Measurements from ENCODE around the gene ARRDC5. TPM values are rescaled to one million over a fixed set of nuclear protein-coding genes. Genes with fewer than 3 reads are reported as not detected.
A peak's percentile ranks its signal among the peaks of the same experiment; 100 is the strongest.

ARRDC5 gene
- total RNA-seq, 1 donor from 2014 or later: not detected

- TF ChIP-seq, protein P1, sequence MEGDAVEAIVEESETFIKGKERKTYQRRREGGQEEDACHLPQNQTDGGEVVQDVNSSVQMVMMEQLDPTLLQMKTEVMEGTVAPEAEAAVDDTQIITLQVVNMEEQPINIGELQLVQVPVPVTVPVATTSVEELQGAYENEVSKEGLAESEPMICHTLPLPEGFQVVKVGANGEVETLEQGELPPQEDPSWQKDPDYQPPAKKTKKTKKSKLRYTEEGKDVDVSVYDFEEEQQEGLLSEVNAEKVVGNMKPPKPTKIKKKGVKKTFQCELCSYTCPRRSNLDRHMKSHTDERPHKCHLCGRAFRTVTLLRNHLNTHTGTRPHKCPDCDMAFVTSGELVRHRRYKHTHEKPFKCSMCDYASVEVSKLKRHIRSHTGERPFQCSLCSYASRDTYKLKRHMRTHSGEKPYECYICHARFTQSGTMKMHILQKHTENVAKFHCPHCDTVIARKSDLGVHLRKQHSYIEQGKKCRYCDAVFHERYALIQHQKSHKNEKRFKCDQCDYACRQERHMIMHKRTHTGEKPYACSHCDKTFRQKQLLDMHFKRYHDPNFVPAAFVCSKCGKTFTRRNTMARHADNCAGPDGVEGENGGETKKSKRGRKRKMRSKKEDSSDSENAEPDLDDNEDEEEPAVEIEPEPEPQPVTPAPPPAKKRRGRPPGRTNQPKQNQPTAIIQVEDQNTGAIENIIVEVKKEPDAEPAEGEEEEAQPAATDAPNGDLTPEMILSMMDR (IDR thresholded peaks at IDR 0.05; ENCODE audit: insufficient read depth, low read length, poor library complexity, severe bottlenecking): no peak
- Histone ChIP-seq H3K27me3 (ENCODE audit: control insufficient read depth, insufficient read depth, low read length) (no peaks in the 10 kb centered on the region), H3K4me3 (ENCODE audit: low read depth, low read length) (no peak overlapping the region), H3K36me3 (ENCODE audit: control insufficient read depth, insufficient read depth, low read length) (no peaks in the 10 kb centered on the region)
- no peak for DNase-seq (ENCODE audit: low read depth)
Measured at GRCh38 chr19:4922530-4923275, 20.0 kb upstream of the ARRDC5 start.

DNA sequence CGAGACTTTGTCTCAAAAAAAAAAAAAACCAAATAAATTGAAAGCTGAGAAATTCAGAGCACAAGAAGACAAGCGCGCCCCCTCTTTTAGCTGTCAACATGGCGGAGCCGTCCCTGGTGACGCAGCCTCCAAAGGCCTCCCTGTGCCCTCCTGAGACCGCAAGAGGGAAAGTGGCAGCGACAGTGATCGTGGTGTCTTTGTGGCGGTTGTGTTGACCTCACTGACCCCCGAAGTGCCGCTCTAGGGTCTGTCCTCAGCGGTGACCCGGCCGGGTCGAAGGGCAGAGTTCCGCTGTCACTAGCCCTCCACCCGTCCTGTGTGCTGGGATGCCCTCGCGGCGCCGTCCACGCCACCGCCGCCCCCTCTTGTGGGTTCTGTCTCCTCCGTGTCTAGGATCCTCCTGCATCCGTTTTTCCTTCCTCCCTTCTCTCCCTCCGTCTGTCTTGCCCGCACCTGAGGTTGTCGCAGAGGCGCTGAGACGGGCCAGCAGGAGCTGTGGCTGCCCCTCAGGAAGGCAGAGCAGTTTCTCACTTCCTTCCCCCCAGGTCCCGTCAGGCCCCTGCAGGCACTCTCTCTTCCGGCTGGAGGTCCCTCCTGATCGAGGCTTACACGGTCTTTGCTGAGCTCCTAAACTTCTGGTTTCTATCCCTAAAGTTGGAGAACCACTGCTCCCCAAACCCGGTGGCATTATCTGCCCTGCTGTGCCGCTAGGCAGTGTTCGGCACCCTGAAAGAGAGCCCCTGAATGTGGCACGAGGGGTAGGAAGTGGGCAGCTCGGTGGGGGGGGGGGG is 13.8 kb upstream of the ARRDC5 start:
- DNase-seq (ENCODE audit: low read depth): no peak
- TF ChIP-seq, protein P1 (IDR thresholded peaks at IDR 0.05; ENCODE audit: insufficient read depth, low read length, poor library complexity, severe bottlenecking): no peak
- Histone ChIP-seq H3K27me3 (ENCODE audit: control insufficient read depth, insufficient read depth, low read length) (no peaks in the 10 kb centered on the region), H3K36me3 (ENCODE audit: control insufficient read depth, insufficient read depth, low read length) (no peaks in the 10 kb centered on the region), H3K4me3 (ENCODE audit: low read depth, low read length) (no peak overlapping the region)

DNA sequence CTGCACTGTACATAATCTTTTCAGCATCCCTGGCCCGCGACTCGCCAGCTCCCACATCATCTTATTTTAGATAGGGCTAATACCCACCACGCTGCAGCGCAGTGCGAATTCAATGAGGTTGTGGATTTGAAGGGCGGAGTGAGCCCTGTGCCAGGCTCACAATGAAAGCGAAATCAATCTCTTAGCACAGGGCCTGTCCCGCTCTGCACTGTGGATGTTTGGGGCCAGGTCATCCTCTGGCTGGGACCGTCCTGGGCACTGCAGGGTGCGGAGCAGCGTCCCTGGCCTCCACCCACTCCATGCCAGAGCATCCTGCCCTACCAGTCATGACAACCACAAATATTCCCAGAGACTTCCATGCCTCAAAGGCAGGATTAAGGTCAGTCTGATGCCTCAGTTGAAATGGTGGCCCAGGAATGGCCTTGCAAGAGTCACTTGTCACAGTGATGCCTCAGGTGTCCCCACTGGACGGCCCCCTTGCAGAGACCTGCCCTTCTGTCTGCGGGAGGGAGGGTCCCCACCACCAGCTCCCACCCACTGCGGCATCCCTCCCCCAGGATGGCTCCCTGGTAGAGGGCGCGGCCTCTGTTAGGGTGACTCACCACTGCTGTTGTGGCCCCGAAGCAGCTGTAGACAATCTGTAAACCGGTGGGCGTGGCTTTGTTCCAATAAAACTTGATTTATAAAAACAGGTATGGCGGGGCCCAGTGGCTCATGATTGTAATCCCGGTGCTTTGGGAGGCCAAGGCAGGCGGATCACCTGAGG is 12.2 kb upstream of the ARRDC5 start:
- H3K4me3 ChIP-seq (ENCODE audit: low read depth, low read length): no peak overlapping the region
- no peak for DNase-seq (ENCODE audit: low read depth)
- H3K27me3 ChIP-seq (ENCODE audit: control insufficient read depth, insufficient read depth, low read length): no peaks in the 10 kb centered on the region
- H3K36me3 ChIP-seq (ENCODE audit: control insufficient read depth, insufficient read depth, low read length): no peaks in the 10 kb centered on the region
- TF ChIP-seq, protein P1 (IDR thresholded peaks at IDR 0.05; ENCODE audit: insufficient read depth, low read length, poor library complexity, severe bottlenecking): no peak

DNA sequence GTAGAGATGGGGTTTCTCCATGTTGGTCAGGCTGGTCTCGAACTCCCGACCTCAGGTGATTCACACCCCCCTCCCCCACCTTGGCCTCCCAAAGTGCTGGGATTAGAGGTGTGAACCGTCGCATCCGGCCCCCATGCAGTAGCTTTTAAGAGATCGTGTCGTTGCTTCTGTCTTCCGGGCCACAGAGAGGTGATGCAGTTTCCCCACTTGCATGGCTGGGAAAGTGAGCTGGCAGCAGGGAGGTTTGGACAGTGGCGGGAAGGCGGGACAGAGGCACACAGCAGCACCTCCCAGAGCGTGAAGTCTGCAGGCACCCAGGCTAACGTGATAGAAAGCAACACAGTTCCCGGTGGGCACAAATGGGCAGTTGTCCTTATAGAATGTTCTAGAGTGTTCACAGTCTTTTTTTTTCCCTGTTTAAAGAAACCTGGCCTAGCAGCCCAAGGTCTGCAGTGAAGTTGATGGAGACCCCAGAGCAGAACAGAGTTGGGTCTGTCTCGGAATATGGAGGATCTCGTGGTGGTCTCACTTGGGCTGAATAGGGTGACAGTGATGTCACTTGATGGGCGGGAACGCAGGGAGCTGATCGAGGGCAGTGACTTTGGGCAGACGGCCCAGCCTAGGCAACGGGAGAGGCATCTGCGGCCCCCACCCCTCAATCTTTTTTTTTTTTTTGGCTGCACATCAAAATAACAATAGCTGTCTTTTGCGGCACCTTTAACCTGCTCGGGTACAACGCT is 11.5 kb upstream of the ARRDC5 start:
- TF ChIP-seq, protein P1 (IDR thresholded peaks at IDR 0.05; ENCODE audit: insufficient read depth, low read length, poor library complexity, severe bottlenecking): no peak
- DNase-seq (ENCODE audit: low read depth): no peak
- H3K36me3 ChIP-seq (ENCODE audit: control insufficient read depth, insufficient read depth, low read length): no peaks in the 10 kb centered on the region

DNA sequence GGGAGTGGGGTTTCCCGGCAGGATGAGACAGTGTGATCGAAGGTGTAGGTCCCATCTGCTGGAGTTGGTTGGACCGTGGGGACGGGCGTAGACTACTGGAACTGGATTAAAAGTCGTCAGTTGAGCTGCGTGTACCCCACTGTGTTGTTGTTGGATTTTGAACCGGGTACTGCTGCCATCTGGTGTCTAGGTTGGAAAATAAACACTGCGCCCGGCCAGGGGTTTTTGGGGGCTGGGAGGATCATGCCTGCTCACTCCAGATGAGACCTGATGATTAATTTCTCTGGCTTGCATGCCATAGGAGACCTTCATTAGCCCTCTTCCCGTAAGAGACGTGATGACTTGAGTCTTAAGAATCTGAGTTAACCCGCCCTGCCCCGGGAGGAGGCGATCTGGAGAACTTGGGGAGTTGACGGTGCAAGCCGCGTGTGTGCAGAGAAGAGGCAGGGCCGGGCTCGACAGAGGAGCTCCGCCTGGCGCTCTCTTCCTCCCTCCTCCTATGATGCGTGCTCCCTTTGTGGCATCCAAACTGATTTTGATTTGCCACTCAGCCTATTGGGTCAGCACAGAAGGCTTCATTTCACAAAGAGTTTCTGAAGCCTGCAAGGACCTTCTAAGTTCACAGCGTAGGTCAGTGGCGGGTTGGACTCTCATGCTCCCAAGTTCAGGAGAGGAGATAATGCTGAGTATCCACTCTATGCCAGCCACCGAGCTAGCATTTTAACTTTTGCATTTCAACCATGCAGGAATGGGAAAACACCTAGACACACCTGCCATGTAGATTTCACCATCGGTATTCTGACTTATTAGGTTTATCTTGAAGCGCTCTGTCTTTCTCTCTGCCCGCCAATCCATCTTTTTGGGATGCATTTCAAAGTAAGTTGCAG is 9.3 kb upstream of the ARRDC5 start:
- peak; percentile 95 for DNase-seq (ENCODE audit: low read depth)
- Histone ChIP-seq H3K36me3 (ENCODE audit: control insufficient read depth, insufficient read depth, low read length) (no peaks in the 10 kb centered on the region), H3K4me3 (ENCODE audit: low read depth, low read length) (peak overlapping the region; percentile 75), H3K27me3 (ENCODE audit: control insufficient read depth, insufficient read depth, low read length) (no peaks in the 10 kb centered on the region)
- TF ChIP-seq, protein P1 (IDR thresholded peaks at IDR 0.05; ENCODE audit: insufficient read depth, low read length, poor library complexity, severe bottlenecking): peak; percentile 65

More for the DNA sequence above, 11.5 kb upstream of the ARRDC5 start:
- Histone ChIP-seq H3K4me3 (ENCODE audit: low read depth, low read length) (no peak overlapping the region), H3K27me3 (ENCODE audit: control insufficient read depth, insufficient read depth, low read length) (no peaks in the 10 kb centered on the region)

All from kidney epithelial cell (primary cell).